Activated CD8-positive, alpha-beta memory T cell treated with anti-CD3 and anti-CD28 coated beads for 24 hours (primary cell): Measurements from ENCODE around the gene NTM.

Experiments used
- DNase-seq: peaks from one replicate; pipeline ENCODE4 v3.0.0-alpha.2; 2020

NTM gene

DNA sequence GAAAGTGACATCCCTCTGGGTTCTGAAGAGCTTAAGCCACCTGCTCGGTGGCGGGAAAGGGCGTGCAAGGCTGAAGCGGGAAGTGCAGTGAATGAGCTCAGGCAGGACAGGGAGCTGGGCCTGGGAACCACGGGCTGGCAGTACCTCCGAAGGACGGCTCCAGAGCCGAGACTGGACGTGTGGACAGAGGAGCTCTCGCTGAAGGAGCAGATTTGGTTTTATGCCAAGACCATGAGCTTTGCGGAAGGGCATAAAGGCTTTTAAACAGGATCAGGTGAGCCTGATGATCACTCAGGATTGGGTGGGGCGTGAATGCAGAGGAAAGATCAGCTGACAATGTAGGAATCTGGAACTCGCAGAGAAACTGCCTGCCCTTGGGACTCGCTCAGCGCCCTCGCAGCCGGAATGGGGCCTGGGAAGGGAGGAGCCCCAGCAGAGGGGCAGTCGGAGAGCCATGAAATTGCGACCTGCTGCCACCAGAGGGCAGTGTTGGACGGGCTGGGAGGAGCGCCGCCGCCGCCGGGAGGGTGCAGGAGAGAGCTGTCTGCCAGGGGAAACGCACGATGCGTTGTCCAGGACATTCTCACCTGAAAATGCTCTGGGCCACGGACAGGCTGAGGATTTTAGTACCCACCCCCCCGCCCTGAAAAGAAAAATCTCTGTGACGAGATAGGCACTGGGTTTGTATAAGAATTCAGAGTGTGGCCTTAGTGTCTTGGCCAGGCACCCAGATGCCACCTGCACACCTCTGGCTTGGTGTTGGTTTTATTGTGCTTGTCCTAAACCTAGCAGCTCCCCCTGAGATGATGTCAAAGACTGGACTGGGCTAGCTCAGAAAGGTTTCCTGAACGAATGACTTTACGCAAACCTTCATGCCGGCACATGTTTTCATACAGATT lies 324.4 kb downstream of the NTM start:
- peak; percentile 78 for DNase-seq

DNA sequence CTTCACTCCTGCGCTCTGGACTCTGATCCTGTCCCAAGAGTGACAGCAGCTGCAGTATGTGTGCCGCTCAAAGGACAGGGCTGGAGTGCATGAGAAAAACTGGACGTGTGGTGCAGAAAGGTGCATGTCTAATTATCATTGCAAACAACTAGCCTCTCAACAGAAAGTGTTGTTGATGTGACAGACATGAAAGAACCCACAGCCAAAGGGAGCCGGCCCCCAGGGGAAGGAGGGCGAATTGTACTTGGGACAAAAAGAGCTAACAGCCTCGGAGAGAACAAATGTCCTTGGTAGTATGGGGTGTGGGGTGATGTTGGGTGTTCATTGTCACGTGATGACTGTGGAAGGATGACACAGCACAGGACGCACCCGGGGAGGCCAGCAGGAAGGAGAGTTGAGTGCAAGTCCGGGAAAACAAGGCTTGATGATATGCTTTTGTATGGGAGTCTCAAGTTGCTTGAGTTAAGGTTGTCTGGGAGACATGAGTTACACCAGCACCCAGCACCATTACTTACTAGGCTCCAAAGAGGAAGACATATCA lies 325.5 kb downstream of the NTM start:
- DNase-seq: no peak

DNA sequence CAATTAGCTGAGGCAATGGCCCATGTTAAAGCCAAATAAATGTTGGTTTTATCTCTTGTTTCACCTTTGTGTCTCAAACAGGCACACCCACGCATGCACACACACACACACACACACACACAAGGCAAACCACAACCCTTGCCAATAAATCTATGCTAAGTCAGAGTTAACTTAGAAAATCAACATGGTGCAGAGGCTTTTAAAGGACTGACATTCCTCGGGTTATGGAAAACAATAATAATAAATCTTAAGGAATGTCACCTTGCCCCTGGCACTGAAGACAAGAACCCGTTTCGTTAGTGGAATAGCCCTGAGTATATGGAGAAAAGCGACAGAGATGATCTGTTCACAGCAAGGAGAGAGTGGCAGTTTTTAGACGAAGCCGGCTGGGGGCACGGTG lies 326.3 kb downstream of the NTM start:
- no peak for DNase-seq

DNA sequence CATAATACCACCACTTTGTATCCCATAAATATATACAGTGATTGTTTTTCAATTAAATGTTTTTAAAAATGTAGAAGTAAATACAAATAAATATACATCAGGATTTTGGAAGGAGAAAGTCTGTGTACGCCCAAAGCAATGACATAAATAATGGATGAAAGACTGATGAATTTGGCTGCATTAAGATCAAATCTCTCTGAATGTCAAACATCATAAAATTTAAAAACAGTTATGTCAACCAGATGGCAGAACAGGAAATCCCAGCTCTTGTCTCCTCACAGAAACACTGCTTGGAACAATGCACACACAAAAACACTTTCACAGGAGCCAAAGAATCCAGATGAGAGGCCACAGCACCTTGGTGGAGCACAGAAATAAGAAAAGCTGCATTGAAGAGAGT lies 332.9 kb downstream of the NTM start:
- DNase-seq: no peak

DNA sequence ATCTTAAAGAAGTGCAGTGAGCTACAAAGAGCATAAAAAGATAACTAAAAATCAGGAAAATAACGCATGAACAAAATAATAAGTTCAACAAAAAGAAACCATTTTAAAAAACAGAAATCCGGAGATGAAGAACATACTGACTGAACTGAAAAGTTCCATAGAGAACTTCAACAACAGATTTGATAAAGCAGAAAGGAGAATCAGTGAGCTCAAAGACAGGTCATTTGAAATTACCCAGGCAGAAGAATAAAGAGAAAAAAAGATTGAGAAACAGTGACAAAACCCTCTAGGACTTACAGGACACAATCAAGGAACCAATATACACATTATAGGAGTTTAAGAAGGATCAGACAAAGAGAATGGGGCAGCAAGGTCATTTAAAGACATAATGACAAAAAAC lies 334.3 kb downstream of the NTM start:
- no peak for DNase-seq

DNA sequence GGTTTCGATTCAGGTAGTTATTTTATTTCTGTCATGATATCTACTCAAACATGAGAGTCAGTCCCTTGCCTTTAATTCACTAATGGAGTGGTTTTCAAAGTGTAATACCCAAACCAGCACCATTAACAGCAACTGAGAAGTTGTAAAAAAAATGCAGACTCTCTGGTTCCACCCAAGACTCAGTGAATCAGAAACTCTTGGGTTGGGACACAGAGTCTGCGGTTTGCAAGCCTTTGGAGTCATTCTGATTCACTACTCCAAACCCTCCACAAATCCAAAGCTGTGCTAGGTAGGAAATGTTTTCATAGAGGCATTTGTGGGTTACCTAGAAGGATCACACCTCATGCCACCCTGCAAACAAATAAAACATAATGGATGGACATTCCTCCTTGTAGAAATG lies 340.1 kb downstream of the NTM start:
- DNase-seq: no peak

DNA sequence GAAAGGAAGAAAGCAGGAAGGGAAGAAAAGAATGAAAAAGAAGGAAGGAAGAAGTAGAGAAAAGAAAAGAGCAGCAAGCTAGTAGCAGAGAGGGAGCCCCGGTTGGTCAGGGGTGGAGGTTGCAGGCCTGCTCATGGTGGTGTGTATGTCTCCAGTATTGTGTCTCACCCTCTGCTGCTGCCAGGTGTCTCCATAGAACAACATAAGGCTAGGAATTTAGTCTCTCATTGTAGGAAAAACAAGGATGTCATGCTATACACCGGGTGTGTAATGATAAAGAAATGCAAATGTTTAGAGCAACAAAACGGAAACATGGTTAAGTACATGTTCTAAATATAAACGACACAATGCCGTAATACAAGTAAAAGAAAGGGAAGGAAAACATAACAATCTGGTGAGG lies 342.5 kb downstream of the NTM start:
- DNase-seq: no peak

DNA sequence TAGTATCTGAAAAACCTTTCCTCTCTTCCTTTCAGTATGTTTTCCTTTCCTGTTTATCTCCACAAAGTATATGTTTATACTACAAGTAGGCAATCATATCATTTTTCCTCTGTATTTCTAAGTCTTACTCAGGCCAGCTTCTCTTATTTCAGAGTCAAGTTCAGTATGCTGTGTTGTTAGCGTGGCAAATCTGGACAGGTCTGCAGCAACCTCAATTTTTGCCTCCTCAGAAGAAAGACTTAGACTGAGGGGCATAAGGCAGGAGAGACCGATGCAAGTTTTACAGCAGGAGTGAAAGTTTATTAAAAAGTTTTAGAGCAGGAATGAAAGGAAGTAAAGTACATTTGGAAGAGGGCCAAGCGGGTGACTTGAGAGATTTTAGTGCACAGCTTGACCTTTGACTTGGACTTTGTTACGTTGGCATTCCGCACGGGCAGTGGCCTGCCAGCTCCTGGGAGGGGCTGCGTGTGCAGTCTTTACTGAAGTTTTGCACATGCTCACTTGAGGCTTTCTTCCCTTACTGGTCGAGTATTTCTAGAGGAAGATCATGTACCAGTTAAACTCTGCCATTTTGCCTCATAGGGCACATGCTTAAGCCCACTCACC lies 343.2 kb downstream of the NTM start:
- DNase-seq: no peak

DNA sequence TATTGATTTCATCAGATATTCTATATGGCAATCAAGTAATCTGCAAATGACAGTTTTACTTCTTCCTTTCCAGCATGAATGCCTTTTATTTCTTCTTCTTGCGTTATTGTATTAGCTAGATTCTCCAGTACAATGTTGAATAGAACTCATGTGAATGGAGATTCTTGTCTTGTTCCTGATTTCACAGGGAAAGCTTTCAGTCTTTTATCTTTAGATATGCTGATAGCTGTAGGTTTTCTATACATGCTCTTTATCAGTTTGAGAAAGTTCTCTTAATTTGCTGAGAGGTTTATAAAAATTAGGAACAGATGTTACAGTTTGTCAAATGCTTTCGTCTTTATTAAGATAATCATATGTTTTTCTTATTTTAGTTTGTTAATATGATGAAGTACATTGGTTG lies 347.2 kb downstream of the NTM start:
- no peak for DNase-seq

DNA sequence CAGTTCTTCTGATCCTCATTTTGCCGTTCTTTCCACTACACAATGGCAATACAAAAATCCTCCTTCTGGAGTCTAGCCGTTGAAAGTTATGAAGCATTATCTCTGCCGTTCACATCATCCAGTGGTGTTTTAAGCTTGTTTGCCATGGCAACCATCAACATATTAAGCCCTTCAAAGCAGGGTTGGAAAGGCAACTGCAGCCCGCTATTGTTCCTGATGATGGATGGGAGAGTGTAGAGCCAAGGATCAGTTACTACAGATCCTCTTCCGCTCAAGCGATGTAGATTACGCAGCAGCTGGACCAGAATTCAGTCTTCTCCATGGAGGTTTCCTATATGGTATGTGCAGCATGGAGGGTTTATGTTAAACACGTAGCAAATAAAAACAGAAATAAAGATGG lies 352.7 kb downstream of the NTM start:
- DNase-seq: no peak

DNA sequence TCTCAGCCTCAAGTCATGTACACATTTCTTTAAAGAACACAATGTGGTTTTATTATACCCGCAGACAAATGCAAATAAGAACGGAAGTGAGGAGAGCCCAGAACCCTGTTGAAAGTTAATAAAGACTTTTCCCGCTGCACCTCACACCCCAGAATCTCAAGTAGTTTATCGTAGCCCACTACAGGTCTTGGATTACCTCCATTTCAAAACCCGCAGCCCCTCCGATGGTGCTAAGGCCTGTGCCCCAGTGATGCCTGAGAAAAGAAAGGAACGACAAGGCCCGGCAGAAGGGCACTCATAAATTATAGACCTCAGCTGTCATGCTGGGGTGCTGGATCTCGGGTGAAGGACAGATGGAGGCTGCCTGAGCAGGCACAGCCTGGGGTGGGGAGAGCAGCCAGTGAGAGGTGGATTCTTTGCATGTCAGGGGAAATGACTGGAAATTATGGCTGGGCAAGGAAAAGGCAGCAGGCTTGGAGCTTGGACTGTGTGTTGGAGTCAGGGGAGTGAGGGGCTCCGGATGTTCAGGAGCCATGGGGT lies 354.1 kb downstream of the NTM start:
- no peak for DNase-seq

DNA sequence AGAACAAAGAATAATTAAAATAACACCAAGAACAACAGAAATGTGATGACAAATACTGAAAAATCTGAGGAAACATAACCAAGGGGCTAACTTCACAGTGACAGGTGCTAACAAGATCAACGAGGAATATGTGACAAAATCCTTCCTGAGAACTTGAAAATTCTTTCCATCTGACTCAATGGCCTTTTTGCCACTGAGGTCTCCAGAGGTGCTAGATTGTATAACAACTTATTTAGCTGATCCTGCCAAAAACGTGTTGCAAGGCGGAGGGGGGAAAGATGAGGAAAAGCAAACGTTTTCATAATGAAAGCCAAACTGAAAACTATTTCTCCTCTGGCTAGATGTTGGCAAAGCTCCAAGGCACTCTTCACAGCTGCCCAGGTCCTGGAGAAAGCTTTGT lies 364.5 kb downstream of the NTM start:
- DNase-seq: no peak

DNA sequence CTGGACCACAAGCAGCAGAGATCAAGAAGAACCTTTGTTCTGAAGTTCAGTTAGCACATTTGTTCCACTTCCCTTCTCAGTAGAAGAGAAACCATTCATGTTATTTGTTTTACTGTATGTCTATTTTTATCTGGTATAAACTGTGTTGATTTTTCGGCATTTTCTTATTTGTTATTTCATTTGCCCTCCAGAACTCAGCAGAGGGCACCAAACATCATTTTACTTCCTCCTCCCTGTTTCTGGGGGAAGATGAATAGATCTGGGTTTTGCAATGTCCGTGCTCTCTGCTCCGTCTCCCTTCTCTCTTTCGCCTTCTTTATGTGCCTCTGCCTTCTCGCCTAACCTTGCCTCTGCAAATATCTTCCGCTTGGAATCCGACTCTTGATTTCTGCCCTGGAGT lies 366.9 kb downstream of the NTM start:
- DNase-seq: no peak

DNA sequence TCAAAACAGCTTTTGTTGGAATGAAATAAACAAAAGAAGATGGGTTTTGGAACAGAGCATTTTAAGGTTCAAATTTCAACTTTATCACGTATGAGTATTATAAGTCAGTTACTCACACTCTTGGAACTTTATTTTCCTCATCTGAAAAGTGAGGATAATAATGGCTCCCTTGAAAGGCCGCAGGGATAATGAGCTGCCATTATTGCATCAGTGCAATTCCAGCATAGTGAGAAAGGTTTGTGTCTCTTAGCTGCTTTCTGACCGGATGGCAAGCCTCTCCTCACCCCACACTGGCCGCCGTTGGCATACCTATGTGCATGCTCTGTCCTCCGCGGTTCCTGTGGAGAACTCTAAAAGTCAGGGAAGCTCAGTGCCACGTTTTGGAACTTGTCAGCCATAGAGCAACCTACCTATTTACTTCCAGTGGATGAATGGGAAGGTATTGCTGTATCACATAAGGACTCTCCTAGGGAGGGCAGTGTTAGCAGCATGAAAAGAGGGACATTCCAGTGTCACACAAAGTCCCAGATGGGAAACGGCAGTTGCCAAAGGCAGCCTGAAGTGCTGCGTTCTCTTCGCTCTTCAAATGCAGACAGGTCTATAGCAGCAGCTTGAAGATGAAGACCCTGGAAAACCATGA lies 368.9 kb downstream of the NTM start:
- DNase-seq: no peak

DNA sequence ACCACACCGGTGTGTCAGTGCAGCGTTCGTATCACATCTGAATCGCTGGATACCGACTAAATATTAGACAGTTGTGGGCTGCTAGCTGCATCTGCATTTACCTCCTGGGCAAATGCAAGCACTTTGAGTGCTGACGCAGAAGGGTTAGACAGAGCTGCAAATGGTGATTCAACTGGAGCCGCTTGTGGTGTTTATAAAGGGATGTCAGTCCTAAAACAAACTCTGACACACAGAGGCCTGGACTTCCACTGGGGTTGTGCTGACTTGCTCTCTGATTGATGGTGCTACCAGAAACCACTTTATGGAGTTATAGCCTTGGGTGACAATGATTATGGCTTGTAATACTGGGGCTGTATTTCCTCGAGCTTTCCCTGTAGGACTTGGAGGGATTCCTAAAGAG lies 374.4 kb downstream of the NTM start:
- DNase-seq: no peak

DNA sequence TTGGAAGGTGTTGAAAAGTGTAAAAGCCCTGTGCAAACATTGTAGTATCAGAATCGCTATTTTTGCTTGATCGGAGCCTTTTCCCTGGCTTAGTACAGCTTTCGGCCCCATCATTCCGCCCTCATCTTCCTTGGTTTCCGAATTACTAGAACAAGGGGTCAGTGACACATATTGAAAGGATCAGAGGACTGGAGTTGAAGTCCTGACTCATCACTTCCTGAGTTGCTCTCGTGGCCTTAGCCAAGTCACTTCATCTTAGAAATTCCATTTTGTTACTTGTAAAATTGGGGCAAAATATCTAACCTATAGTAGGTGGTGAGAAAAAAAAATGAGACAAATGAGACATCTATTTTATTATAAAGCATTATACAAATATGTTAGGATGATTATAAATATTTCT lies 375.0 kb downstream of the NTM start:
- no peak for DNase-seq

DNA sequence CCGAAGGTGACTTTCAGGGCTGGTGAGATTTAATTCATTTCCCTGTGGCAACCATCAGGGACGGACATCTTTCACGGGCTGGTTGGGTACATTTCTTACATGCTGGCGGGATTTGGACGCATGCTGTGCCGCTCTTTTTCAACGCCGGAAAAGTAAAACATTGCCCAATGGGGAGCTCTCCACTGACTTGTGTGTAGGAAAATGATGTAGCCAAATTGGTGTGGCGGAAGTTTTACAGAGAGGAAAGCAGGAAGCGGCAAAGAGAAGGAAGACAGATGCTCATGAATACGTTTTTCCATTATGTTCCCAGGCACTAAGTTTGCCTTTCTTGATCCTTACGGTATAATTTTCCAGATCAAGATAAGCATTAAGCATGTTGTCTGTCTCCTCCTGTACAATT lies 375.8 kb downstream of the NTM start:
- no peak for DNase-seq

DNA sequence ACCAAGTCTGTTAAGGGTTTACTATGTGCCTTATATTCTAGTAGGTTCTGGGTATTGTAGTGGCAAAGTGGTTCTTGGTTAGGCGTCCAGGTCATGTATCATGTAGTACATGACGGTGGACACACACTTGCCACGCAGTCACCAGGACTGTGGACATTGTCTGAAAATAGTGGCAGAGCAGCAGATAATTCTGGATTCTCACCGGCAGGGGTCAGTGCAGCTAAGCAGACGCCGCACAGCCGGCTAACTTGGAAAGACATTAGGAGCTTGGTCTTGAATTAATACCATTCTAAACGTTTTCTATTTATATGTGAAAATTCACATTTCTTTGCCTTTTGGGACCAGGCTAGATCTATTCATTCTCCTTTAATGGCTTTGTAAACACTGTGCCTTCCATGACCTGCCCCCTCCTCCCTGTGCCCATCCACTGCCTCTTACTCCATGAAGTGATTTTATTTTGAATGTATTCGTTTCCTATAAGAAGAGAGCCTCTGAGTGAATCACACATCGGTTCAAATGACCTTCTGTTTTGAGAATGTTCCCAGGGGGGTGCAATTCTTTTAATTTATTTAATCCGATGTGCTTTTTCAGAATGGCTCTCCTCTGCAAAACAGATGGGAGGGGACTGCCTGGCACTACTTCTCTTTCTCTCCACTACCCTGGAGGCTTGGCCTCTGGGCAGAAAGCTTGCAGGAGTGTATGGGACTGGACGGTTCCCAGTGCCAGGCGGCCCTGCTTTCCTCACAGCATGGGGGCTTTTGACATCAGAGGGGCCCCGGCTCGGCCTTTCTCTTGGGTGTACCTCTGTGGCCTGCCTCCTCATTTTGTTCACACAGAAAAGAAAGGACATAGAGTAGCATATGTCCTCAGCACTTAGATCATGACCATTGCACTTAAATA lies 378.0 kb downstream of the NTM start:
- DNase-seq: no peak

DNA sequence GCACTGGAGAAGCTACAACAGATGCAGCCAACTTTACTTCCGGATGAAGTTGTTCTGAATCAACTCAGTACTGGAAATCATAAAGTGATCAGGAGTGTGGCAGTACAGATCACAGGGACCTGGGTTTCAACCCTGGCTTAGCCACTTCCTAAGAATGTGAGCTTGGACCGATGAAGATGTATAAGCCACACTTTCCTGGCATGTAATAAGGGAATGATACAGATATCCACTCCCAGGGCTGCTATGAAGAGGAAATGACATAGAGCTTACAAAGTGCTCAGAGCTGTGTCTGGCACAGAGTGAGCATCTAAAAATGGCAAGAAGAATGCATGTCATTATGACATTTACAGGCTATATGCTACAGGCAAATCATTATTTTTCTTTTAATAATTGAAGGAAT lies 378.7 kb downstream of the NTM start:
- no peak for DNase-seq

DNA sequence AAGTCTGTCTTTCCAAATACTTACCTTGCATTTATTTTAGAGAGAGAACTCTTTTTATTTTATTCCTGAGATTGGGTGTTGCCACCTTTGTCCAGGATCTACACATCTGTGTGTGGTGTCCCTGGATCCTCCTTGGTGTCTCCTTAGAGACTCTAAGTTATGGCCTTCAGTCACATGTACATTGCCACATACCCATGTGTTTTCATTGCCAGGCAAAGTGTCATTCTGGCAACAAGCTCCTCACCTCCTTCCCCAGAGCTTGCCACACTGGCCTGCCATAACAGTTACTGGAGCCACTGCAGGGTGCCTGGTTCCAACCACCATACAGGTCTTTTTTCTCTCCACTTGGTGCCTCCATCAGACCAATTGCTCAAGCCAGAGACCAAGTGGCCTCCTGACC lies 379.7 kb downstream of the NTM start:
- no peak for DNase-seq

DNA sequence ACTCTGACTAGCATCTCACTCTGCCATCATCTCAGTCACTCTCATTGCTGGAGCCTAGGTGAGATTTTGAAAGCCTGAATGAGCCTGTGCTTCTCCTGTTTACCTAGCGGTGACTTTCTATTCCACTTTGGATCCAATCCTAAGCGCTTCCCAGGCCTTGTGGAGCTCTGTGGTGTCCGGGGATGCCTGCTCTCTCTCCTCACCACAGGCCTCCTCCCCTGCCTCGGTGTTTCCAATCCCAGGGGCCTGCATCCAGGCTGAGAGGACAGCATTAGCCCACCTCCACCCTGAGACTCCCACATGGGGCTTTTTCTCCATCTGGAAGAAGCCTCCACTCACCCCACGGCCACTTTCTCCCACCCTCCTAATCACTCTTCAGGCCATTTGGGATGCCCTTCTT lies 380.3 kb downstream of the NTM start:
- no peak for DNase-seq

DNA sequence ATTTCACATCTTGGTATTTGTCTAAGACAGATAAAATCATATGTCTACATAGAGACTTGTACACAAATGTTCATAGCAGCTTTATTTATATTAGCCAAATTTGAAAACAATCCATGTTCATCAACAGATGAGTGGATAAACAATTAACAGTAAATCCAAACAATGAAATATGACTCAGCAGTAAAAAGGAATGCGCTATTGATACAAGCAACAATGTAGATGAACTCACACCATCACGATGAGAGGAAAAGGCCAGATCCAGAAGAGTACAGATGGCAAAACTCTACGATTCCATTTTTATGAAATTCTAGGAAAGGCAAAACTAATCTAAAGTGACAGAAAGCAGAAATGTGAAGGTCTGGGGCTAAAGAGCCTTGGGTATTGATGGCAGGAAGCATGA lies 384.3 kb downstream of the NTM start:
- no peak for DNase-seq
